ENCODE measurements around the gene MAB21L3. TPM values are rescaled to one million over a fixed set of nuclear protein-coding genes. Genes with fewer than 3 reads are reported as not detected.

The MAB21L3 gene
- total RNA-seq, 1 experiment from 2014 or later: not detected

DNA sequence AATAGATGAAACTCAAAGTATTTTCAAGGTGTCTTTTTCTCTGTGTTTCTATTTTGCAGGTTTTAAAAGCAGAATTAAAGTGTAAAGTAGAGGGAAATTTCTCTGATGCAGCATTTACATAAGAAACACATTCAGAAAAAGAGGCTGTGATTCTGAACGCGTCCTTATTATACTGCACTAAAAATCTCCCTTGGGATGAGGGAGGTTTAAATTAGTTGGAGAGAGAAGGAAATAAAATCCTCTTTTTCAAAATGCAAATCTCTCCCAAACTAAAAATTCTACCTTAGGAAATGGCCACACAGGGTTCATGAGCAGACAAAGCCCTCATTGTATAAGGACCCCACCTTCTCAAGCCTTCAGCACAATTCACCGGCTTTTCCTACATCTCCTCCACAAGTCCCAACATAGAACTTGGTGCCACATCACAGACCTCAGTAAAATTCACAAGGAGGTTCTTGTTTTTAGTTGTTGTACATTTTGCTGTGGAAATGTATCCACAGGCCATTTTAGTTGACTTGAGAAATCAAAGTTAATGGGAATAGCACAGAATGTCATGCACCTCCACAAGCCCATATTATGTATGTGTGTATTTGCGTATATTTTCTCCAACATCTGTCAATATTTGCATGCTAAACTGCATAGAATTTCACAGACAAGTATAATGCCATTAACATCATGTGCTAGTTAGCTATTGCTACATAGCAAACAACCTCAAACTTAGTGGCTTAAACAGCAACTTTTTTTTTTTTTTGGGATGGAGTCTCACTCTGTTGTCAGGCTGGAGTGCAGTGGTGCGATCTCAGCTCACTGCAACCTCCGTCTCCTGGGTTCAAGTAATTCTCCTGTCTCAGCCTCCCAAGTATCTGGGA lies 59.8 kb downstream of the MAB21L3 start:
- DNase-seq (ENCODE audit: low read depth, low spot score): peak; percentile 65
- in situ Hi-C loops (cut with HindIII; ENCODE audit: low pct_unique_long_range_greater_than_20kb, low sequenced_read_pairs): no loop called here

DNA sequence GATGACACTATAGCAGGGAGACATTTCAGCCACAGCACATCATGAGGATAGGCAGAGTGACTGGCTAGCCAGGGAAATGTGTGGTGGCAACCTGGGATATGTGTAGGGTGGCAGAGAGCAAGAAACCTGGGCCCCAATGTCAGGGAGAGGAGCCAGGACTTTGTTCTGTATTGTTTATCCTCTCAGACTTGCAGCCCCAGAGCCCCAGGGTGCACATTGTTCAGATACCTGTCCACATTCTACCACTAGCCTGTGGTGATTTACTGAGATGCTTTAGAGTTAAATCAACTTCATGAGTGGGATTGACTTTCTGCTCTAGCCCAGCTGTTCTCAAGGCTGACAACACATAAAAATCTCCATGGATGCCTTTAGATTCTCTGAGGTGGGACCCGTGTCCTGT lies 61.5 kb downstream of the MAB21L3 start:
- DNase-seq (ENCODE audit: low read depth, low spot score): no peak
- in situ Hi-C loops (cut with HindIII; ENCODE audit: low pct_unique_long_range_greater_than_20kb, low sequenced_read_pairs): no loop called here

DNA sequence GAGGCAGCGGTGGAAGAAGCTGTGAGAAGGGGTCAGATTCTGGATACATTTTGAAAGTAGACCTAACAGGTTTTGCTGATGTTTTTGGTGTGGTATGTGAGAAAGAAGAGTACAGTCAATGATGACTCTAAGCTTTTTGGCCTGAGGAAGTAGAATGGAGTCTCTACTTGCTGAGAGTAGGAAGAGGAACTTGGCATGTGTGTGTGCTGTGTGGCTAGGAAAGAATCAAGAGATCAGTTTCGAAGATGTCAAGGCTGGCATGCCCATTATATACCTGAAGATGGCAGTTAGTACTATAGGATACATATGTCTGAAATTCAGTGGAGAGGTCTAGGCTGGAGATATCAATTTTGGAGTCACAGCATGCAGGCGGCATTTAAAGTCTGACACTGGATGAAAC lies 64.4 kb downstream of the MAB21L3 start:
- DNase-seq (ENCODE audit: low read depth, low spot score): no peak
- in situ Hi-C loops (cut with HindIII; ENCODE audit: low pct_unique_long_range_greater_than_20kb, low sequenced_read_pairs): no loop called here

- DNase-seq (ENCODE audit: low read depth, low spot score): no peak
- in situ Hi-C loops (cut with HindIII; ENCODE audit: low pct_unique_long_range_greater_than_20kb, low sequenced_read_pairs): no loop called here
Observed at GRCh38 chr1:116176306-116176789, 65.1 kb downstream of the MAB21L3 start.

DNA sequence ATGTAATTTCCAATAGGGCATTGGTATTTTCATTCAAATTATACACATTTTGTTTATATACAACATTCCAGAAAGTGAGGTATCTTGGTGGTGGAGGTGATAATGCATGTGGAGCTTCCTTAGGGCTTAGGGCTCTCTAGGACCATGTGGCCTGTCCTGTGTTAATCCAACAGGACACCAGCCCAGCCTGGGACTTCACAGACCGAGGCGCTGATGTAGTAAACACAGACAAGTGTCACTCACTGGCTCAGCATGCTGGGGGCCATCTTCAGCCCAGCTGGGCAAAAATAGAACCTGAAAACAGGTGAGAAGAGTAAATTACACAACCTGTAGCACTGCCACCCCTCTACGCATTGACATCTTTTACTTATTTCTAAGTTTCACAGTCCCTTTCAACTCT lies 66.7 kb downstream of the MAB21L3 start:
- in situ Hi-C loops (cut with HindIII; ENCODE audit: low pct_unique_long_range_greater_than_20kb, low sequenced_read_pairs): no loop called here
- DNase-seq (ENCODE audit: low read depth, low spot score): no peak

- in situ Hi-C loops (cut with HindIII; ENCODE audit: low pct_unique_long_range_greater_than_20kb, low sequenced_read_pairs): no loop called here
- no peak for DNase-seq (ENCODE audit: low read depth, low spot score)
Observed at GRCh38 chr1:116178837-116179236, 67.6 kb downstream of the MAB21L3 start.

GRCh38 chr1:116179419-116179818 lies 68.2 kb downstream of the MAB21L3 start:
- in situ Hi-C loops (cut with HindIII; ENCODE audit: low pct_unique_long_range_greater_than_20kb, low sequenced_read_pairs): no loop called here
- DNase-seq (ENCODE audit: low read depth, low spot score): no peak

DNA sequence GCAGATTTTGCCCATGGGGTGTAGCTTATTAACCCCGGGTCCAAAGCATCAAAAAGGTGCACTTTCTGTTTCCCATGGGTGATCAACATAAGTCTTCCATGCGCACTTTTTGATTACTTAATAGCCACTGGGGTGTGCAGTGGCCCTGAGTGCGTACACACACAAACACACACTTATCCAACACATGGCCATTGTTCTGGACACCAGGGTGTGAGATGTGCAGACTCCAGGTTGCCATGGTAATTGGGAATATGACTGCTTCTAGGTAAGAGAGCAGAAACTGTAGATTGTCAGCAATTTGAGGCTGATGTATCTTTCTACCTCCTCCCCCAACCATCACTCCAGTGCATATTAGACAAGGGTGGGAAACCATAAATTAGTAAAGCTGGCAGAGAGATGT lies 68.8 kb downstream of the MAB21L3 start:
- in situ Hi-C loops (cut with HindIII; ENCODE audit: low pct_unique_long_range_greater_than_20kb, low sequenced_read_pairs): no loop called here
- DNase-seq (ENCODE audit: low read depth, low spot score): no peak

DNA sequence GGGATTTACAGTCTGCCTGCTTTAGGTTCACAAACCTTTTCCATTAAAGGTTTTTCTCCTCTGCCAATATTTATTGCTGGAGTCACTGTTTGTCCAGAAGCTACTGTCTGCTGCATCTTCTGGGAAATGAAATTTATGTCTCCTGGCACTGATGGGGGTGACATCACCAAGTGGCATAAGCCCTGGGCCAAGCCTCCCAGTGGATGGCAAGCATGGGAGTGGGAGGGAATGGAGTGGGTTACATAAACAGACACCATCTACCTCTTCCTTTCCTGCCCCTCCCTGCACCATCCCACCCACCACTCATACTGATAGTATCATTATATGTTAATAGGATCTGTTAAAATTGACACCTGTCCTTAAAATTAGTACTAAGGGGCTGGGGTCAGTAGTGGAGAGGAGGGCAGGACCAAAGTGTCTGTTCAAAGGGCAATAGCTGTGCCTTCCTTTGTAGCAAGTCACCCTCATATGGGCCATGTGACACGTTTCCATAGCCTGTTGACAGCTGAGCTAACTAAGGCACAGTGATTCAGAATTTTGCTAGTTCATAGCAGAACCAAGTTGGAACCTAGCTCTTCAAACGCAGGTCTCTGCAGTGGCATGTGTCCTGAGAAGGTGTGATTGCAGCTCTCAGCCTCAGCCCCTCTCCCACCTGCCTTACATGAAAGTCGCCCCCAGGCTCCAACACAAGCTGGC lies 71.0 kb downstream of the MAB21L3 start:
- DNase-seq (ENCODE audit: low read depth, low spot score): no peak
- in situ Hi-C loops (cut with HindIII; ENCODE audit: low pct_unique_long_range_greater_than_20kb, low sequenced_read_pairs): no loop called here

Other genes with a start within 250 kb of the MAB21L3 start
- 1.2 and 1.4 TPM in 2 replicates for gene SLC22A15, start 134.9 kb upstream of the MAB21L3 start, total RNA-seq (2014; rRNA removed; shearing (Covaris generic))

All from SK-MEL-5 (cell line).